Naive B cell (primary cell): ENCODE measurements around the gene TACR2. TPM values are rescaled to one million over a fixed set of nuclear protein-coding genes. Genes with fewer than 3 reads are reported as not detected.

Experiments
- ATAC-seq, 2 donors: fragments of 150-1000 bp; cut with Tn5 transposase; 2 replicates each; pipeline ENCODE4 v1.10.0; 2021; ENCODE audit warnings: low read depth in 2 of 2, mild to moderate bottlenecking in 2 of 2, moderate library complexity in 2 of 2
- DNase-seq: peaks from one replicate; pipeline ENCODE4 v3.0.0; 2022
- H3K27ac Mint-ChIP-seq, 6 donors: one replicate each; pipeline ENCODE4 v1.8.0; 2020 to 2022; ENCODE audit warnings: mild to moderate bottlenecking in 6 of 6, mixed read lengths in 6 of 6, moderate library complexity in 5 of 6, inconsistent platforms in 2 of 6
- H3K27me3 Mint-ChIP-seq, 3 donors: one replicate each; pipeline ENCODE4 v1.8.0; 2021 to 2022; ENCODE audit warnings: mixed read lengths in 3 of 3, mild to moderate bottlenecking in 1 of 3
- H3K36me3 Mint-ChIP-seq, 2 donors: one replicate each; pipeline ENCODE4 v1.8.0; 2020 to 2022; ENCODE audit warnings: mixed read lengths in 2 of 2, inconsistent platforms in 1 of 2, mild to moderate bottlenecking in 1 of 2
- H3K4me1 Mint-ChIP-seq, 3 donors: one replicate each; pipeline ENCODE4 v1.8.0; 2020 to 2022; ENCODE audit warnings: mixed read lengths in 3 of 3, inconsistent platforms in 1 of 3, mild to moderate bottlenecking in 1 of 3, moderate library complexity in 1 of 3
- H3K4me3 Mint-ChIP-seq, 8 donors: one replicate each; pipeline ENCODE4 v1.8.0; 2020 to 2022; ENCODE audit warnings: mild to moderate bottlenecking in 8 of 8, mixed read lengths in 8 of 8, moderate library complexity in 8 of 8, inconsistent platforms in 2 of 8
- H3K9me3 Mint-ChIP-seq, 7 donors: one replicate each; pipeline ENCODE4 v1.8.0; 2020 to 2022; ENCODE audit warnings: mixed read lengths in 7 of 7, mild to moderate bottlenecking in 5 of 7, inconsistent platforms in 2 of 7, moderate library complexity in 1 of 7
- polyA plus RNA-seq, 6 donors: library from polyadenylated mRNA; unstranded; fragments of 300-500 nt; fragmentation: Illumina TruSeq; gene quantifications; one replicate each; pipeline ENCODE4 v1.2.3, GENCODE V29; 2021; ENCODE audit warnings: low read depth in 6 of 6

Gene TACR2
- polyA plus RNA-seq, 6 donors from 2014 or later: 0.34 to 0.38 TPM; not detected in 4

- no peak overlapping the region for H3K27ac Mint-ChIP-seq
Measured at GRCh38 chr10:69363666-69364065, 53.1 kb downstream of the TACR2 start.

GRCh38 chr10:69362471-69362954 is 54.2 kb downstream of the TACR2 start:
- DNase-seq (no peak), ATAC-seq (no peak)
- H3K36me3 Mint-ChIP-seq: no peaks in the 10 kb centered on the region
- H3K27me3 Mint-ChIP-seq: no peaks in the 10 kb centered on the region
- H3K27ac Mint-ChIP-seq: peak overlapping the region in 1 of 6 donors; percentile 17
- no peaks in the 10 kb centered on the region for H3K9me3 Mint-ChIP-seq
- no peak overlapping the region for H3K4me3 Mint-ChIP-seq
- H3K4me1 Mint-ChIP-seq: peaks cover 2 to 15% (median 10%) of the 10 kb centered on the region in 3 donors

More at GRCh38 chr10:69363666-69364065, 53.1 kb downstream of the TACR2 start:
- DNase-seq (no peak), ATAC-seq (no peak)
- Mint-ChIP-seq H3K9me3 (no peaks in the 10 kb centered on the region), H3K27me3 (no peaks in the 10 kb centered on the region), H3K36me3 (no peaks in the 10 kb centered on the region), H3K4me1 (peaks cover 0 to 10% (median 9%) of the 10 kb centered on the region in 3 donors), H3K4me3 (no peak overlapping the region)

GRCh38 chr10:69361303-69361614 is 55.5 kb downstream of the TACR2 start:
- no peak overlapping the region for H3K27ac Mint-ChIP-seq

GRCh38 chr10:69360485-69361302 is 56.0 kb downstream of the TACR2 start:
- Mint-ChIP-seq H3K36me3 (no peaks in the 10 kb centered on the region), H3K27ac (peak overlapping the region in 1 of 6 donors; percentile 80), H3K4me3 (no peak overlapping the region), H3K27me3 (no peaks in the 10 kb centered on the region), H3K9me3 (no peaks in the 10 kb centered on the region), H3K4me1 (peaks cover 2 to 15% (median 10%) of the 10 kb centered on the region in 3 donors)
- ATAC-seq (no peak), DNase-seq (no peak)

More at GRCh38 chr10:69361303-69361614, 55.5 kb downstream of the TACR2 start:
- Mint-ChIP-seq H3K9me3 (no peaks in the 10 kb centered on the region), H3K36me3 (no peaks in the 10 kb centered on the region), H3K4me3 (no peak overlapping the region), H3K27me3 (no peaks in the 10 kb centered on the region), H3K4me1 (peaks cover 2 to 15% (median 10%) of the 10 kb centered on the region in 3 donors)
- ATAC-seq (no peak), DNase-seq (no peak)

GRCh38 chr10:69359594-69359993 is 57.1 kb downstream of the TACR2 start:
- no peak for ATAC-seq
- no peaks in the 10 kb centered on the region for H3K36me3 Mint-ChIP-seq
- H3K9me3 Mint-ChIP-seq: no peaks in the 10 kb centered on the region
- H3K4me3 Mint-ChIP-seq: no peak overlapping the region
- no peak overlapping the region for H3K27ac Mint-ChIP-seq
- no peaks in the 10 kb centered on the region for H3K27me3 Mint-ChIP-seq
- DNase-seq: no peak
- H3K4me1 Mint-ChIP-seq: peaks cover 2 to 15% (median 10%) of the 10 kb centered on the region in 3 donors

GRCh38 chr10:69359148-69359547 is 57.6 kb downstream of the TACR2 start:
- no peak for ATAC-seq

GRCh38 chr10:69358148-69358795 is 58.4 kb downstream of the TACR2 start:
- H3K4me3 Mint-ChIP-seq: no peak overlapping the region
- ATAC-seq (no peak), DNase-seq (no peak)
- H3K27ac Mint-ChIP-seq: no peak overlapping the region
- no peaks in the 10 kb centered on the region for H3K9me3 Mint-ChIP-seq
- H3K4me1 Mint-ChIP-seq: peaks cover 6 to 19% (median 17%) of the 10 kb centered on the region in 3 donors
- no peaks in the 10 kb centered on the region for H3K27me3 Mint-ChIP-seq
- no peaks in the 10 kb centered on the region for H3K36me3 Mint-ChIP-seq

More at GRCh38 chr10:69359148-69359547, 57.6 kb downstream of the TACR2 start:
- Mint-ChIP-seq H3K4me1 (peaks cover 5 to 17% (median 12%) of the 10 kb centered on the region in 3 donors), H3K4me3 (no peak overlapping the region), H3K36me3 (no peaks in the 10 kb centered on the region), H3K27ac (peak overlapping the region in 2 of 6 donors; percentile 21 to 57), H3K9me3 (no peaks in the 10 kb centered on the region), H3K27me3 (no peaks in the 10 kb centered on the region)
- DNase-seq: no peak

- Mint-ChIP-seq H3K27ac (no peak overlapping the region), H3K27me3 (no peaks in the 10 kb centered on the region), H3K36me3 (no peaks in the 10 kb centered on the region), H3K4me1 (peaks cover 6 to 19% (median 13%) of the 10 kb centered on the region in 3 donors), H3K4me3 (no peak overlapping the region), H3K9me3 (no peaks in the 10 kb centered on the region)
- DNase-seq (no peak), ATAC-seq (no peak)
Measured at GRCh38 chr10:69356187-69356586, 60.5 kb downstream of the TACR2 start.

- no peaks in the 10 kb centered on the region for H3K36me3 Mint-ChIP-seq
- peaks cover 18 to 19% (median 19%) of the 10 kb centered on the region in 3 donors for H3K4me1 Mint-ChIP-seq
- peak overlapping the region in 1 of 6 donors; percentile 77 for H3K27ac Mint-ChIP-seq
Measured at GRCh38 chr10:69353977-69354635, 62.6 kb downstream of the TACR2 start.

More at GRCh38 chr10:69353977-69354635, 62.6 kb downstream of the TACR2 start:
- DNase-seq (no peak), ATAC-seq (no peak)
- Mint-ChIP-seq H3K9me3 (no peaks in the 10 kb centered on the region), H3K27me3 (no peaks in the 10 kb centered on the region), H3K4me3 (peak overlapping the region in 1 of 8 donors; percentile 12)

Other genes with a start within 250 kb of the TACR2 start
- gene SUPV3L1, start 236.7 kb downstream of the TACR2 start, polyA plus RNA-seq: 10 to 100 TPM; 15.4 to 26.3 (median 21.5) TPM
- gene HKDC1, start 196.6 kb downstream of the TACR2 start, polyA plus RNA-seq: not detected
- gene HK1, start 138.4 kb downstream of the TACR2 start, polyA plus RNA-seq: 10 to 100 TPM; 45.7 to 71.0 (median 59.3) TPM
- gene TSPAN15, start 34.5 kb upstream of the TACR2 start, polyA plus RNA-seq: under 1 TPM in 1 of 6 donors, not detected in 5; 0.16 TPM
- not detected for gene NEUROG3, start 156.5 kb upstream of the TACR2 start, polyA plus RNA-seq
- gene FAM241B, start 213.3 kb upstream of the TACR2 start, polyA plus RNA-seq: 1 to 10 TPM in 1 of 6 donors, under 1 TPM in 3, not detected in 2; 0.34 to 1.9 (median 0.54) TPM